ENCODE results near the gene CSRP3. TPM values are rescaled to one million over a fixed set of nuclear protein-coding genes. Genes with fewer than 3 reads are reported as not detected.

The CSRP3 gene
- total RNA-seq, 1 donor from 2014 or later: not detected

DNA sequence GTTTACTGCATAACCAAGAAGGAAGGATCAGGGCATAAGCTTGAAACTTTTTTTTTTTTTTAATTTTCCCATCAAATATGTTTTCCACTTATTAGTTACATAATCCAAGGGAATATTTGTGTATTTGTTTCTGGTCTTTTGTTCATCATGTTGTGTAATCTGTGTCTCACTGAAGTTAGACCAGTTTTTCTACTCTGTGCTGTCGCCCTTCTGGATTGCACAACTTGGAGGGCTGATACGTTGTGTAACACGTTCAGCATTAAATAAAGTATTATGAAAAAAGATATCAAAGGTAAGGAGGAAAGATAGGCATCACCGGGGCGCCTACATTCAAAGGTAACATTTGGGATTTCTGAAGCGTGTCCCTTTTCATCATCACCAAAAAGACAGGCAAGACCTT, 42.3 kb upstream of the CSRP3 start:
- DNase-seq (ENCODE audit: extremely low spot score in 2 of 2): no peak
- no peaks in the 10 kb centered on the region for H3K36me3 ChIP-seq
- no peak overlapping the region for H3K27ac ChIP-seq
- peaks cover 13% of the 10 kb centered on the region for H3K27me3 ChIP-seq
- intact Hi-C loops (cut with DNase I): no loop called here
- no peaks in the 10 kb centered on the region for H3K9me3 ChIP-seq
- TF ChIP-seq, protein P1, sequence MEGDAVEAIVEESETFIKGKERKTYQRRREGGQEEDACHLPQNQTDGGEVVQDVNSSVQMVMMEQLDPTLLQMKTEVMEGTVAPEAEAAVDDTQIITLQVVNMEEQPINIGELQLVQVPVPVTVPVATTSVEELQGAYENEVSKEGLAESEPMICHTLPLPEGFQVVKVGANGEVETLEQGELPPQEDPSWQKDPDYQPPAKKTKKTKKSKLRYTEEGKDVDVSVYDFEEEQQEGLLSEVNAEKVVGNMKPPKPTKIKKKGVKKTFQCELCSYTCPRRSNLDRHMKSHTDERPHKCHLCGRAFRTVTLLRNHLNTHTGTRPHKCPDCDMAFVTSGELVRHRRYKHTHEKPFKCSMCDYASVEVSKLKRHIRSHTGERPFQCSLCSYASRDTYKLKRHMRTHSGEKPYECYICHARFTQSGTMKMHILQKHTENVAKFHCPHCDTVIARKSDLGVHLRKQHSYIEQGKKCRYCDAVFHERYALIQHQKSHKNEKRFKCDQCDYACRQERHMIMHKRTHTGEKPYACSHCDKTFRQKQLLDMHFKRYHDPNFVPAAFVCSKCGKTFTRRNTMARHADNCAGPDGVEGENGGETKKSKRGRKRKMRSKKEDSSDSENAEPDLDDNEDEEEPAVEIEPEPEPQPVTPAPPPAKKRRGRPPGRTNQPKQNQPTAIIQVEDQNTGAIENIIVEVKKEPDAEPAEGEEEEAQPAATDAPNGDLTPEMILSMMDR (IDR thresholded peaks at IDR 0.05): no peak
- peak in 1 of 2 donors; percentile 61 for TF ChIP-seq POLR2AphosphoS5 (IDR thresholded peaks at IDR 0.05; ENCODE audit: insufficient read depth in 1 of 2, low read depth in 1 of 2)
- H3K4me3 ChIP-seq: no peak overlapping the region
- peaks cover 33% of the 10 kb centered on the region for H3K4me1 ChIP-seq

- Histone ChIP-seq H3K4me1 (peaks cover 33% of the 10 kb centered on the region), H3K4me3 (no peak overlapping the region), H3K36me3 (no peaks in the 10 kb centered on the region), H3K27ac (no peak overlapping the region), H3K27me3 (peaks cover 13% of the 10 kb centered on the region), H3K9me3 (no peaks in the 10 kb centered on the region)
- intact Hi-C loops (cut with DNase I): no loop called here
- TF ChIP-seq POLR2A (IDR thresholded peaks at IDR 0.05) (no peak), POLR2AphosphoS5 (IDR thresholded peaks at IDR 0.05; ENCODE audit: insufficient read depth in 1 of 2, low read depth in 1 of 2) (no peak)
- no peak for DNase-seq (ENCODE audit: extremely low spot score in 2 of 2)
Observed at GRCh38 chr11:19243613-19244012, 41.8 kb upstream of the CSRP3 start.

GRCh38 chr11:19243143-19243542, 41.4 kb upstream of the CSRP3 start:
- Histone ChIP-seq H3K4me3 (no peak overlapping the region), H3K27me3 (peaks cover 13% of the 10 kb centered on the region), H3K27ac (no peak overlapping the region), H3K36me3 (no peaks in the 10 kb centered on the region), H3K4me1 (peaks cover 33% of the 10 kb centered on the region), H3K9me3 (no peaks in the 10 kb centered on the region)
- intact Hi-C loops (cut with DNase I): no loop called here
- TF ChIP-seq, protein P1 (IDR thresholded peaks at IDR 0.05): no peak
- no peak for TF ChIP-seq POLR2A (IDR thresholded peaks at IDR 0.05)
- TF ChIP-seq POLR2AphosphoS5 (IDR thresholded peaks at IDR 0.05; ENCODE audit: insufficient read depth in 1 of 2, low read depth in 1 of 2): no peak
- DNase-seq (ENCODE audit: extremely low spot score in 2 of 2): no peak

GRCh38 chr11:19242179-19242932, 40.6 kb upstream of the CSRP3 start:
- intact Hi-C loops (cut with DNase I): no loop called here

GRCh38 chr11:19241260-19242178, 39.7 kb upstream of the CSRP3 start:
- peaks cover 13% of the 10 kb centered on the region for H3K27me3 ChIP-seq
- intact Hi-C loops (cut with DNase I): no loop called here
- peaks cover 33% of the 10 kb centered on the region for H3K4me1 ChIP-seq
- H3K4me3 ChIP-seq: peak overlapping the region; percentile 47 to 59
- H3K36me3 ChIP-seq: no peaks in the 10 kb centered on the region
- DNase-seq (ENCODE audit: extremely low spot score in 2 of 2): no peak
- H3K9me3 ChIP-seq: no peaks in the 10 kb centered on the region
- H3K27ac ChIP-seq: no peak overlapping the region
- TF ChIP-seq POLR2A (IDR thresholded peaks at IDR 0.05) (no peak), POLR2AphosphoS5 (IDR thresholded peaks at IDR 0.05; ENCODE audit: insufficient read depth in 1 of 2, low read depth in 1 of 2) (no peak)
- TF ChIP-seq, protein P1 (IDR thresholded peaks at IDR 0.05): no peak

More at GRCh38 chr11:19242179-19242932, 40.6 kb upstream of the CSRP3 start:
- no peak for DNase-seq (ENCODE audit: extremely low spot score in 2 of 2)
- H3K4me1 ChIP-seq: peaks cover 33% of the 10 kb centered on the region
- H3K36me3 ChIP-seq: no peaks in the 10 kb centered on the region
- TF ChIP-seq POLR2A (IDR thresholded peaks at IDR 0.05) (no peak), POLR2AphosphoS5 (IDR thresholded peaks at IDR 0.05; ENCODE audit: insufficient read depth in 1 of 2, low read depth in 1 of 2) (no peak)
- TF ChIP-seq, protein P1 (IDR thresholded peaks at IDR 0.05): no peak
- H3K9me3 ChIP-seq: no peaks in the 10 kb centered on the region
- peaks cover 13% of the 10 kb centered on the region for H3K27me3 ChIP-seq
- no peak overlapping the region for H3K27ac ChIP-seq
- peak overlapping the region; percentile 47 to 59 for H3K4me3 ChIP-seq
